Measurements from ENCODE around the gene FERMT1.

DNA sequence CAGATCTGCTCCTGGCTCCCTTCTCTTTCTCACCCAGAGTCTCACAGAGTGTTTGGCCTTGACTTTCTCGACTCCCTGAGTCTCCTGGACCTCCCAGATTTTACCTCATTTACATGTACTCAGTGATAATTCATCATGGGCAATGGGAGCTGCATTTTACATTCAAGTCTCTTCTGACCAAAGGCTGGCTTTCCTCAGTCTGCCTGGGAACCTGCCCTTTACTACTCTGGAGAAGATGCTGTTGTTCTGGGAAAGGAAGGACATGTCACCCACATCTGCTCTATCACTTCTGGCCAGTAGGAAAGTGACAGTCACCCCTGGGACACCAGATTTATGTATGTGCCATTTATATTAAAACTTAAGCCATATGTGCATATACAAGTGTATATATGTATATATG is 76.4 kb downstream of the FERMT1 start:
- TF ChIP-seq, protein P1, sequence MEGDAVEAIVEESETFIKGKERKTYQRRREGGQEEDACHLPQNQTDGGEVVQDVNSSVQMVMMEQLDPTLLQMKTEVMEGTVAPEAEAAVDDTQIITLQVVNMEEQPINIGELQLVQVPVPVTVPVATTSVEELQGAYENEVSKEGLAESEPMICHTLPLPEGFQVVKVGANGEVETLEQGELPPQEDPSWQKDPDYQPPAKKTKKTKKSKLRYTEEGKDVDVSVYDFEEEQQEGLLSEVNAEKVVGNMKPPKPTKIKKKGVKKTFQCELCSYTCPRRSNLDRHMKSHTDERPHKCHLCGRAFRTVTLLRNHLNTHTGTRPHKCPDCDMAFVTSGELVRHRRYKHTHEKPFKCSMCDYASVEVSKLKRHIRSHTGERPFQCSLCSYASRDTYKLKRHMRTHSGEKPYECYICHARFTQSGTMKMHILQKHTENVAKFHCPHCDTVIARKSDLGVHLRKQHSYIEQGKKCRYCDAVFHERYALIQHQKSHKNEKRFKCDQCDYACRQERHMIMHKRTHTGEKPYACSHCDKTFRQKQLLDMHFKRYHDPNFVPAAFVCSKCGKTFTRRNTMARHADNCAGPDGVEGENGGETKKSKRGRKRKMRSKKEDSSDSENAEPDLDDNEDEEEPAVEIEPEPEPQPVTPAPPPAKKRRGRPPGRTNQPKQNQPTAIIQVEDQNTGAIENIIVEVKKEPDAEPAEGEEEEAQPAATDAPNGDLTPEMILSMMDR (IDR thresholded peaks at IDR 0.05; ENCODE audit: extremely low read depth in 1 of 2, insufficient read depth in 1 of 2, low read depth in 1 of 2, low read length in 2 of 2) = no peak
- TF ChIP-seq POLR2A (IDR thresholded peaks at IDR 0.05; ENCODE audit: low read depth, low read length) (no peak), POLR2AphosphoS5 (IDR thresholded peaks at IDR 0.05; ENCODE audit: insufficient read depth, low read depth, low read length) (no peak), GATA2 (IDR thresholded peaks at IDR 0.05; ENCODE audit: insufficient read depth, insufficient read length, low read depth, low read length) (no peak), FOS (IDR thresholded peaks at IDR 0.05; ENCODE audit: borderline replicate concordance, insufficient read depth, low read length) (no peak), MYC (IDR thresholded peaks at IDR 0.05; ENCODE audit: low read depth, low read length) (no peak), EZH2 (IDR thresholded peaks at IDR 0.05; ENCODE audit: borderline replicate concordance, low read depth, low read length, severe bottlenecking) (no peak)

All from endothelial cell of umbilical vein (primary cell).